ENCODE data around the gene ACOX3.

The ACOX3 gene

GRCh38 chr4:8328456-8328855, 112.1 kb downstream of the ACOX3 start:
- Histone ChIP-seq H3K36me3 (no peaks in the 10 kb centered on the region), H3K4me1 (ENCODE audit: control insufficient read depth in 1 of 2, insufficient read depth in 1 of 2, low read depth in 1 of 2, low read length in 1 of 2) (peaks cover 15 to 25% of the 10 kb centered on the region in 2 experiments), H3K27me3 (no peaks in the 10 kb centered on the region), H3K4me3 (ENCODE audit: low read depth in 1 of 2, low read length in 1 of 2) (no peak overlapping the region), H3K27ac (no peak overlapping the region), H3K9me3 (no peaks in the 10 kb centered on the region)
- TF ChIP-seq CTCF (IDR thresholded peaks at IDR 0.05): no peak

GRCh38 chr4:8326206-8326605, 114.3 kb downstream of the ACOX3 start:
- Histone ChIP-seq H3K4me1 (ENCODE audit: control insufficient read depth in 1 of 2, insufficient read depth in 1 of 2, low read depth in 1 of 2, low read length in 1 of 2) (peaks cover 35 to 47% of the 10 kb centered on the region in 2 experiments), H3K27me3 (no peaks in the 10 kb centered on the region), H3K9me3 (no peaks in the 10 kb centered on the region), H3K27ac (no peak overlapping the region), H3K4me3 (ENCODE audit: low read depth in 1 of 2, low read length in 1 of 2) (no peak overlapping the region), H3K36me3 (no peaks in the 10 kb centered on the region)
- TF ChIP-seq CTCF (IDR thresholded peaks at IDR 0.05): no peak

- H3K27ac ChIP-seq: no peak overlapping the region
These were observed 115.1 kb downstream of the ACOX3 start for GRCh38 chr4:8325291-8325973.

GRCh38 chr4:8324640-8325239, 115.8 kb downstream of the ACOX3 start:
- Histone ChIP-seq H3K27ac (no peak overlapping the region), H3K27me3 (no peaks in the 10 kb centered on the region), H3K4me3 (ENCODE audit: low read depth in 1 of 2, low read length in 1 of 2) (no peak overlapping the region), H3K9me3 (no peaks in the 10 kb centered on the region), H3K4me1 (ENCODE audit: control insufficient read depth in 1 of 2, insufficient read depth in 1 of 2, low read depth in 1 of 2, low read length in 1 of 2) (peaks cover 49 to 62% of the 10 kb centered on the region in 2 experiments), H3K36me3 (no peaks in the 10 kb centered on the region)
- no peak for TF ChIP-seq CTCF (IDR thresholded peaks at IDR 0.05)

More at GRCh38 chr4:8325291-8325973, 115.1 kb downstream of the ACOX3 start:
- no peaks in the 10 kb centered on the region for H3K36me3 ChIP-seq
- TF ChIP-seq CTCF (IDR thresholded peaks at IDR 0.05): no peak
- H3K27me3 ChIP-seq: no peaks in the 10 kb centered on the region
- peaks cover 42 to 55% of the 10 kb centered on the region in 2 experiments for H3K4me1 ChIP-seq (ENCODE audit: control insufficient read depth in 1 of 2, insufficient read depth in 1 of 2, low read depth in 1 of 2, low read length in 1 of 2)
- H3K4me3 ChIP-seq (ENCODE audit: low read depth in 1 of 2, low read length in 1 of 2): no peak overlapping the region
- H3K9me3 ChIP-seq: no peaks in the 10 kb centered on the region

- H3K27me3 ChIP-seq: no peaks in the 10 kb centered on the region
- peaks cover 56 to 69% of the 10 kb centered on the region in 2 experiments for H3K4me1 ChIP-seq (ENCODE audit: control insufficient read depth in 1 of 2, insufficient read depth in 1 of 2, low read depth in 1 of 2, low read length in 1 of 2)
- no peaks in the 10 kb centered on the region for H3K9me3 ChIP-seq
- no peak overlapping the region for H3K4me3 ChIP-seq (ENCODE audit: low read depth in 1 of 2, low read length in 1 of 2)
- TF ChIP-seq CTCF (IDR thresholded peaks at IDR 0.05): no peak
- H3K27ac ChIP-seq: peak overlapping the region; percentile 83
- H3K36me3 ChIP-seq: no peaks in the 10 kb centered on the region
These were observed 116.5 kb downstream of the ACOX3 start for GRCh38 chr4:8323947-8324555.

All from neutrophil (primary cell).